Gastrocnemius medialis (tissue), 4 donors: ENCODE measurements around the gene PRDM16. TPM values are rescaled to one million over a fixed set of nuclear protein-coding genes. Genes with fewer than 3 reads are reported as not detected.

Experiments used
- ATAC-seq, 2 donors: fragments of 150-250 bp; one replicate each; pipeline ENCODE4 v1.9.1; 2016
- DNase-seq, 2 donors: peaks; one replicate each; pipeline ENCODE4 v3.0.0-alpha.2; 2019
- H3K27ac ChIP-seq, 4 donors: fragments of 200-600 bp; sonication (generic); 1 replicate in 1 of 4; 2 replicates in 3 of 4; pipeline ENCODE4 v1.5.1; 2016 to 2018; ENCODE audit warnings: mild to moderate bottlenecking in 2 of 4, moderate library complexity in 1 of 4
- H3K27me3 ChIP-seq, 3 donors: fragments of 200-600 bp; sonication (generic) in 2 of 3; 1 replicate in 1 of 3; 2 replicates in 2 of 3; pipeline versions ENCODE4 v1.5.1 to v1.6.0; 2016 to 2019; ENCODE audit warnings: mild to moderate bottlenecking in 1 of 3, moderate library complexity in 1 of 3
- H3K36me3 ChIP-seq, 2 donors: fragments of 200-600 bp; sonication (generic) in 1 of 2; one replicate each; pipeline ENCODE4 v1.5.1; 2017 to 2018
- H3K4me1 ChIP-seq, 2 donors: fragments of 200-600 bp; sonication (generic) in 1 of 2; one replicate each; pipeline ENCODE4 v1.5.1; 2016 to 2017; ENCODE audit warnings: mild to moderate bottlenecking in 2 of 2
- H3K4me3 ChIP-seq, 4 donors: fragments of 200-600 bp; sonication (generic) in 3 of 4; 1 replicate in 1 of 4; 2 replicates in 3 of 4; pipeline ENCODE4 v1.5.1; 2016 to 2019; ENCODE audit warnings: mild to moderate bottlenecking in 2 of 4
- H3K9me3 ChIP-seq, 3 donors: fragments of 200-600 bp; sonication (generic) in 2 of 3; 1 replicate in 1 of 3; 2 replicates in 2 of 3; pipeline ENCODE4 v1.5.1; 2016 to 2019
- POLR2A ChIP-seq, 2 donors: fragments of 450-650 bp; IDR thresholded peaks; one replicate each; pipeline ENCODE4 v1.6.1; 2017; ENCODE audit warnings: antibody characterized with exemption in 2 of 2, mild to moderate bottlenecking in 2 of 2, moderate library complexity in 2 of 2
- in situ Hi-C, 4 donors: fragments of 200-750 bp; cut with MboI; loops; one replicate each; pipeline versions ENCODE4 v1.15.0 to v1.8.0; 2017; ENCODE audit warnings: low sequenced_read_pairs in 4 of 4
- intact Hi-C: fragments of 100-400 bp; cut with DNase I; formaldehyde crosslinking; loops from one replicate; pipeline ENCODE4 v1.15.1; 2023; ENCODE audit warnings: low total_unique reads
- total RNA-seq, 4 donors: library from RNA; depleted of rRNA; stranded (reverse); fragments of >200 nt; gene quantifications; one replicate each; pipeline versions ENCODE4 v1.1.0 to v1.2.3, GENCODE V29; 2016
- TF ChIP-seq, protein P1 (sequence below), 5 experiments: fragments of 450-650 bp in 3 of 5; fragments of 200-600 bp in 2 of 5; sonication (generic) in 2 of 5; IDR thresholded peaks in 4 of 5; conservative IDR thresholded peaks in 1 of 5; 1 replicate in 4 of 5; 2 replicates in 1 of 5; pipeline ENCODE4 v1.5.1; 2016 to 2019; ENCODE audit warnings: antibody characterized with exemption in 5 of 5, mild to moderate bottlenecking in 3 of 5, moderate library complexity in 3 of 5

Gene PRDM16
- total RNA-seq, 4 donors from 2014 or later = 0.03 to 0.19 (median 0.17) TPM

DNA sequence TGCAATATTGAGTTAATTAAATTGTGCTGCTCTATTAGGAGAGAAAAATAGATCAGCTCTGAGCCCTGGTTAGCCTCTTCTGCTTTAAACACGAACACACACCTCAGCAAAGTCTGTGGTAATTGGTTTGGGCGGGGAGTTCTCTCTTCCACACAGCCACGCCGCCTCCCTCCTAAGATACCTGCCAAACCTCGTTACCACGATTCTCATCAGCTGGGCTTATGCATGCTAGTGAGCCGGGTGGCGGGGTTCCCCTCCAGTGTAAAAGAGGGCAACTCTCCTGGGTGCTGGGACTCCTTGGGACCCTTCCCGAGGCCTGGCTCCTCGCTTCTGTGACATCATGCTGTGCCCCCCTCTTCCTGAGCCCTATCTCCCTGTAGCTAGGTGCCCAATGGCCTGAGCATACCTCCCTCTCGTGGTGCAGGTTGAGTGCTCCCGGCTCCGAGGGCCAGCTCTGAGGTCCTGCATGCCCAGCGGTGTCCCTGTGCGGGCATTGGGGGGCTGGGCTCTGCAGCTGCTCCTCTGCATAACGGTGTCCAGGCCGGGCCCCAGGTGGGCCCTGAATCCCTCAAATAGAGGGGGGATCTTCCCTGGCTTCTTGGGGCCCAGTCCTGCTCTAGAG lies 182.9 kb downstream of the PRDM16 start:
- H3K36me3 ChIP-seq = no peaks in the 10 kb centered on the region
- H3K27me3 ChIP-seq = peaks cover 9 to 20% (median 13%) of the 10 kb centered on the region in 3 donors
- H3K9me3 ChIP-seq = no peaks in the 10 kb centered on the region
- H3K4me1 ChIP-seq = no peaks in the 10 kb centered on the region
- no peak overlapping the region for H3K27ac ChIP-seq
- in situ Hi-C loops = no loop called here
- intact Hi-C loops = no loop called here
- TF ChIP-seq POLR2A (IDR thresholded peaks at IDR 0.05) = no peak
- H3K4me3 ChIP-seq = no peak overlapping the region
- DNase-seq = no peak
- no peak for ATAC-seq

DNA sequence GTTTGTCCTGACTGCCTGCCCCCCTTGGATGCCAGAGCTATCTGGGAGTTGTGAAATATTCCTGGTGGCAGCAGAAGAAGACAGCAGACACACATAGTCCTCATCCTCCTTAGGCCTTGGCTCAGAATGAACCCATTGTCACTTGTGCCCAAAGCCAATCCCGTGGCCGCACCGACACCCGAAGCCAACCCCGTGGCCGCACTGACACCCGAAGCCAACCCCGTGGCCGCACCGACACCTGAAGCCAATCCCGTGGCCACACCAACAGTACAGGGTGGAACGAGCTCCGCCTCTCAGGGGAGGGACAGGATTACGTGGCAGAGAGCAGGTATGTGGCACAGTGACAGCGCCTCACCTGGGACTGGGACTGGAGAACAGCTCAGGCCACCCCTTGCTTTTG lies 186.7 kb downstream of the PRDM16 start:
- Histone ChIP-seq H3K27ac (no peak overlapping the region), H3K4me1 (no peaks in the 10 kb centered on the region), H3K36me3 (no peaks in the 10 kb centered on the region), H3K27me3 (no peaks in the 10 kb centered on the region), H3K4me3 (no peak overlapping the region), H3K9me3 (no peaks in the 10 kb centered on the region)
- intact Hi-C loops = no loop called here
- TF ChIP-seq, protein P1, sequence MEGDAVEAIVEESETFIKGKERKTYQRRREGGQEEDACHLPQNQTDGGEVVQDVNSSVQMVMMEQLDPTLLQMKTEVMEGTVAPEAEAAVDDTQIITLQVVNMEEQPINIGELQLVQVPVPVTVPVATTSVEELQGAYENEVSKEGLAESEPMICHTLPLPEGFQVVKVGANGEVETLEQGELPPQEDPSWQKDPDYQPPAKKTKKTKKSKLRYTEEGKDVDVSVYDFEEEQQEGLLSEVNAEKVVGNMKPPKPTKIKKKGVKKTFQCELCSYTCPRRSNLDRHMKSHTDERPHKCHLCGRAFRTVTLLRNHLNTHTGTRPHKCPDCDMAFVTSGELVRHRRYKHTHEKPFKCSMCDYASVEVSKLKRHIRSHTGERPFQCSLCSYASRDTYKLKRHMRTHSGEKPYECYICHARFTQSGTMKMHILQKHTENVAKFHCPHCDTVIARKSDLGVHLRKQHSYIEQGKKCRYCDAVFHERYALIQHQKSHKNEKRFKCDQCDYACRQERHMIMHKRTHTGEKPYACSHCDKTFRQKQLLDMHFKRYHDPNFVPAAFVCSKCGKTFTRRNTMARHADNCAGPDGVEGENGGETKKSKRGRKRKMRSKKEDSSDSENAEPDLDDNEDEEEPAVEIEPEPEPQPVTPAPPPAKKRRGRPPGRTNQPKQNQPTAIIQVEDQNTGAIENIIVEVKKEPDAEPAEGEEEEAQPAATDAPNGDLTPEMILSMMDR (IDR thresholded peaks at IDR 0.05 in 4 of 5, conservative IDR thresholded peaks at IDR 0.05 in 1 of 5) = no peak
- TF ChIP-seq POLR2A (IDR thresholded peaks at IDR 0.05) = no peak
- in situ Hi-C loops = no loop called here
- DNase-seq (no peak), ATAC-seq (no peak)

DNA sequence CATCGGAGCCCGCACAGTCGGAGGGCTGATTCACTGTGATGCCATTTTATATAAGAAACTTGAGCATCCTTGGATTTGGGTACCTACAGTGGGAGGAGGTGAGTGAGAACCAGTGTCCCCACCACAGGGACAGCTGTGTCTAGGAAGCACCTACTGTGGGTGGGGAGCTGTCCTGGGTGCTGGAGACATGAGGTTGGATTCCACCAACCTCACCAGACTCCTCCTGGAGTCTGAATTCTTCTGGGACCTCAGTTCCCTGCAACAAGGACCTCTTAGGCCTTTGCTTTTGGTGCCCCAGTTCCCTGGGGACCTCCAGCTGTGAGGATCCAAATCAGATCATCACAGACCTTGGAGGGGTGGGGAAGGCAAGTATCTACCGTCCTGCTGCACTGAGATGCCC lies 188.8 kb downstream of the PRDM16 start:
- DNase-seq = no peak
- intact Hi-C loops = no loop called here
- no peak for TF ChIP-seq POLR2A (IDR thresholded peaks at IDR 0.05)
- Histone ChIP-seq H3K27me3 (peaks cover 0 to 5% (median 0%) of the 10 kb centered on the region in 3 donors), H3K9me3 (no peaks in the 10 kb centered on the region), H3K36me3 (no peaks in the 10 kb centered on the region), H3K27ac (no peak overlapping the region), H3K4me3 (no peak overlapping the region), H3K4me1 (no peaks in the 10 kb centered on the region)
- in situ Hi-C loops = no loop called here
- ATAC-seq = no peak

DNA sequence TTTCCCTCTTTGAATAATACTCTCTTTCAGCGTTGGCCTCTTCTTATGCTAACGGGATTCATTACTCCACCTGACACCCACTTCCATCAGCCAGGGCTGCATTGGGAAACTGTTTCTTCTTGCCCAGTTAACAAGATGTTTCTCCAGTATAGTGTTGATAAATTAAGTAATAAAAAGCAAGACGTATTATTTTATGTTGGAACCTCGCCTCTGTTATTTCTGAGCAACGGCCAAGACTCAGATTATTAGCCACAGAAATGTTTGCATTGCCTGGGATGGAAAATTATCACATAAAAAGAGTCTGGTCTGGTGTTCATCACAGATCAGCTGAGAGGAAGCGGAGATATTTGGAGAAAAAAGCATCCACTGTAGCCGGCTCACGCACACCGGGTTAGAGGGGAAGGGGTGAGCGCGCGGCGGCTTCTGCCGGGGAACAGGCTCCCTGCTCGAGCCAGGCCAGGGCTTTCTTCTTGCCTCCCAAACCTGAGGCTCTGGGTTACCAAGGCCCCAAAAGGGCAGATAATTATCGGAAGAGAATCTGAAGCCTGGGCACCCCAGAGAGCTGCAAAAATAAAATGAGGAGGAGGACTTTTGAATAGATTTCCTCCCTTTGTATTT lies 189.5 kb downstream of the PRDM16 start:
- peaks cover 0 to 9% (median 0%) of the 10 kb centered on the region in 3 donors for H3K27me3 ChIP-seq
- H3K27ac ChIP-seq = no peak overlapping the region
- H3K36me3 ChIP-seq = no peaks in the 10 kb centered on the region
- ATAC-seq = no peak
- H3K4me3 ChIP-seq = no peak overlapping the region
- TF ChIP-seq, protein P1 (IDR thresholded peaks at IDR 0.05 in 4 of 5, conservative IDR thresholded peaks at IDR 0.05 in 1 of 5) = no peak
- intact Hi-C loops = no loop called here
- in situ Hi-C loops = no loop called here
- DNase-seq = no peak
- H3K9me3 ChIP-seq = no peaks in the 10 kb centered on the region
- H3K4me1 ChIP-seq = no peaks in the 10 kb centered on the region

DNA sequence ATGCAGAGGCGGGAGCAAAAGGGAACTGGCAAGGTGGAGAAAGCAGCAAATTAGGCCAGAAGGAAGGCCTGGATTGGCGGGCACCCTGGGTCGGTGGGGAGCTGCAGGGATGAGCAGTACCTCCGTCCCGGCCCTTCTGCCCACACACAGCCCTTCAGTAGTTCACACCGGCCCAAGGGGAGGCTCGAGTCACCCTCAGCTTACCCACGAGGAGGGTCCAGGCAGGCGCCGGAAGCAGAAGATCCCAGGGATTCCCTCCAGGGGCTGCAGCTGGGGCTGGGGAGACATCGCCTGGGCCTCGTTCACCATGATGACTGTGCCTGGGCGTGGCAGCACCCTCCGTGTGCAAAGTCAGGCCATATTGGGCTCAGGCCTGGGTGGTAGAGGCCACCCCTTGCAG lies 190.0 kb downstream of the PRDM16 start:
- ATAC-seq (no peak), DNase-seq (no peak)
- H3K9me3 ChIP-seq = no peaks in the 10 kb centered on the region
- no peak overlapping the region for H3K4me3 ChIP-seq
- intact Hi-C loops = no loop called here
- TF ChIP-seq, protein P1 (IDR thresholded peaks at IDR 0.05 in 4 of 5, conservative IDR thresholded peaks at IDR 0.05 in 1 of 5) = no peak
- no peak for TF ChIP-seq POLR2A (IDR thresholded peaks at IDR 0.05)
- no peaks in the 10 kb centered on the region for H3K4me1 ChIP-seq
- in situ Hi-C loops = no loop called here
- peaks cover 0 to 14% (median 4%) of the 10 kb centered on the region in 3 donors for H3K27me3 ChIP-seq
- no peaks in the 10 kb centered on the region for H3K36me3 ChIP-seq
- no peak overlapping the region for H3K27ac ChIP-seq
